Lower leg skin (tissue), 3 donors: ENCODE data around the gene PZP.

Experiments
- POLR2A ChIP-seq, 2 donors: fragments of 450-650 bp; IDR thresholded peaks; one replicate each; pipeline ENCODE4 v1.6.1; 2016 to 2017; ENCODE audit warnings: antibody characterized with exemption in 2 of 2, mild to moderate bottlenecking in 1 of 2, moderate library complexity in 1 of 2
- TF ChIP-seq, protein P1 (sequence below), 3 donors: fragments of 450-650 bp; IDR thresholded peaks; one replicate each; pipeline ENCODE4 v1.5.1; 2016; ENCODE audit warnings: antibody characterized with exemption in 3 of 3, mild to moderate bottlenecking in 3 of 3, moderate library complexity in 2 of 3

DNA sequence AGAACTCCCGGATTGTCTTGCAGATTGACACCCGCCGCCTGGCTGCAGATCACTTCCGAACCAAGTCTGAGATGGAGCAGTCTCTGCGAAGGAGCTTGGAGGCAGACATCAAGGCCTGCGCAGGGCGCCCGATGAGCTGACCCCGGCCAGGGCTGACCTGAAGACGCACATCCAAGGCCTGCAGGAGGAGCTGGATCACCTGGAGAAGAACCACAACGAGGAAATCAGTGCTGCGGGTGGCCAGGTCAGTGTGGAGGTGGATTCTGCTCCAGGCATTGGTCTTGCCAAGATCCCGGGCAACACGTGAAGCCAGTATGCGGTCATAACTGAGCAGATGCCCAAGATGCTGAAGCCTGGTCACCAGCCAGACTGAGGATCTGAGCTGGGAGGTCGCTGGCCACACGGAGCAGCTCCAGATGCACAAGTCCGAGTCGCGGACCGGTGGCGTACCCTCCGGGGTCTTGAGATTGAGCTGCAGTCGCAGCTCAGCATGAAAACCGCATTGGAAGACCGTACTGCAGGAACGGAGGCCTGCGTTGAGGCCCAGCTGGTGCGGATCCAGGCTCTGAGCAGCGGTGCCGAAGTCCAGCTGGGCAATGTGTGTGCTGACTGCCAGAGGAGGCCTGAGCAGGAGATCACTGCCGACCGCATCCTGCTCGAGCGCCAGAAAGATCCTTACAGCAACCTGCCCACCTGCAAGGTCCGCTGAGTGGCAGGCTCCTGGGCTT lies 80.1 kb downstream of the PZP start:
- TF ChIP-seq, protein P1, sequence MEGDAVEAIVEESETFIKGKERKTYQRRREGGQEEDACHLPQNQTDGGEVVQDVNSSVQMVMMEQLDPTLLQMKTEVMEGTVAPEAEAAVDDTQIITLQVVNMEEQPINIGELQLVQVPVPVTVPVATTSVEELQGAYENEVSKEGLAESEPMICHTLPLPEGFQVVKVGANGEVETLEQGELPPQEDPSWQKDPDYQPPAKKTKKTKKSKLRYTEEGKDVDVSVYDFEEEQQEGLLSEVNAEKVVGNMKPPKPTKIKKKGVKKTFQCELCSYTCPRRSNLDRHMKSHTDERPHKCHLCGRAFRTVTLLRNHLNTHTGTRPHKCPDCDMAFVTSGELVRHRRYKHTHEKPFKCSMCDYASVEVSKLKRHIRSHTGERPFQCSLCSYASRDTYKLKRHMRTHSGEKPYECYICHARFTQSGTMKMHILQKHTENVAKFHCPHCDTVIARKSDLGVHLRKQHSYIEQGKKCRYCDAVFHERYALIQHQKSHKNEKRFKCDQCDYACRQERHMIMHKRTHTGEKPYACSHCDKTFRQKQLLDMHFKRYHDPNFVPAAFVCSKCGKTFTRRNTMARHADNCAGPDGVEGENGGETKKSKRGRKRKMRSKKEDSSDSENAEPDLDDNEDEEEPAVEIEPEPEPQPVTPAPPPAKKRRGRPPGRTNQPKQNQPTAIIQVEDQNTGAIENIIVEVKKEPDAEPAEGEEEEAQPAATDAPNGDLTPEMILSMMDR (IDR thresholded peaks at IDR 0.05), result no peak
- TF ChIP-seq POLR2A (IDR thresholded peaks at IDR 0.05), result no peak
